Measurements from ENCODE around the gene SBK1.

Gene SBK1

GRCh38 chr16:28308794-28309584 lies 16.7 kb downstream of the SBK1 start:
- Histone ChIP-seq H3K9me3 (no peaks in the 10 kb centered on the region), H3K27me3 (no peaks in the 10 kb centered on the region), H3K27ac (no peak overlapping the region), H3K4me3 (ENCODE audit: low read depth in 1 of 2, low read length in 1 of 2) (no peak overlapping the region), H3K36me3 (no peaks in the 10 kb centered on the region), H3K4me1 (ENCODE audit: control insufficient read depth in 1 of 2, insufficient read depth in 1 of 2, low read depth in 1 of 2, low read length in 1 of 2) (no peaks in the 10 kb centered on the region)
- no peak for TF ChIP-seq CTCF (IDR thresholded peaks at IDR 0.05)

GRCh38 chr16:28309811-28310311 lies 17.5 kb downstream of the SBK1 start:
- TF ChIP-seq CTCF (IDR thresholded peaks at IDR 0.05): no peak
- no peaks in the 10 kb centered on the region for H3K9me3 ChIP-seq
- H3K4me3 ChIP-seq (ENCODE audit: low read depth in 1 of 2, low read length in 1 of 2): no peak overlapping the region
- H3K27me3 ChIP-seq: no peaks in the 10 kb centered on the region
- H3K4me1 ChIP-seq (ENCODE audit: control insufficient read depth in 1 of 2, insufficient read depth in 1 of 2, low read depth in 1 of 2, low read length in 1 of 2): no peaks in the 10 kb centered on the region
- H3K27ac ChIP-seq: no peak overlapping the region
- no peaks in the 10 kb centered on the region for H3K36me3 ChIP-seq

- no peaks in the 10 kb centered on the region for H3K36me3 ChIP-seq
- no peaks in the 10 kb centered on the region for H3K27me3 ChIP-seq
- no peaks in the 10 kb centered on the region for H3K4me1 ChIP-seq (ENCODE audit: control insufficient read depth in 1 of 2, insufficient read depth in 1 of 2, low read depth in 1 of 2, low read length in 1 of 2)
- no peak overlapping the region for H3K27ac ChIP-seq
- no peaks in the 10 kb centered on the region for H3K9me3 ChIP-seq
- no peak for TF ChIP-seq CTCF (IDR thresholded peaks at IDR 0.05)
- no peak overlapping the region for H3K4me3 ChIP-seq (ENCODE audit: low read depth in 1 of 2, low read length in 1 of 2)
These were observed 18.5 kb downstream of the SBK1 start for GRCh38 chr16:28310796-28311195.

GRCh38 chr16:28311413-28311812 lies 19.1 kb downstream of the SBK1 start:
- H3K4me1 ChIP-seq (ENCODE audit: control insufficient read depth in 1 of 2, insufficient read depth in 1 of 2, low read depth in 1 of 2, low read length in 1 of 2): no peaks in the 10 kb centered on the region
- H3K4me3 ChIP-seq (ENCODE audit: low read depth in 1 of 2, low read length in 1 of 2): no peak overlapping the region
- H3K9me3 ChIP-seq: no peaks in the 10 kb centered on the region
- no peak for TF ChIP-seq CTCF (IDR thresholded peaks at IDR 0.05)
- no peak overlapping the region for H3K27ac ChIP-seq
- H3K36me3 ChIP-seq: no peaks in the 10 kb centered on the region
- H3K27me3 ChIP-seq: no peaks in the 10 kb centered on the region

GRCh38 chr16:28311913-28312312 lies 19.6 kb downstream of the SBK1 start:
- TF ChIP-seq CTCF (IDR thresholded peaks at IDR 0.05): no peak
- Histone ChIP-seq H3K27me3 (no peaks in the 10 kb centered on the region), H3K27ac (no peak overlapping the region), H3K36me3 (no peaks in the 10 kb centered on the region), H3K9me3 (no peaks in the 10 kb centered on the region), H3K4me3 (ENCODE audit: low read depth in 1 of 2, low read length in 1 of 2) (no peak overlapping the region), H3K4me1 (ENCODE audit: control insufficient read depth in 1 of 2, insufficient read depth in 1 of 2, low read depth in 1 of 2, low read length in 1 of 2) (no peaks in the 10 kb centered on the region)

All from neutrophil (primary cell).